ENCODE results near the gene WIPI1.
"Not testable (repeated sequence)": the region's sequence is repeated elsewhere in the genome, so short reads cannot be mapped to it uniquely, and the experiment has no call there.

The WIPI1 gene

DNA sequence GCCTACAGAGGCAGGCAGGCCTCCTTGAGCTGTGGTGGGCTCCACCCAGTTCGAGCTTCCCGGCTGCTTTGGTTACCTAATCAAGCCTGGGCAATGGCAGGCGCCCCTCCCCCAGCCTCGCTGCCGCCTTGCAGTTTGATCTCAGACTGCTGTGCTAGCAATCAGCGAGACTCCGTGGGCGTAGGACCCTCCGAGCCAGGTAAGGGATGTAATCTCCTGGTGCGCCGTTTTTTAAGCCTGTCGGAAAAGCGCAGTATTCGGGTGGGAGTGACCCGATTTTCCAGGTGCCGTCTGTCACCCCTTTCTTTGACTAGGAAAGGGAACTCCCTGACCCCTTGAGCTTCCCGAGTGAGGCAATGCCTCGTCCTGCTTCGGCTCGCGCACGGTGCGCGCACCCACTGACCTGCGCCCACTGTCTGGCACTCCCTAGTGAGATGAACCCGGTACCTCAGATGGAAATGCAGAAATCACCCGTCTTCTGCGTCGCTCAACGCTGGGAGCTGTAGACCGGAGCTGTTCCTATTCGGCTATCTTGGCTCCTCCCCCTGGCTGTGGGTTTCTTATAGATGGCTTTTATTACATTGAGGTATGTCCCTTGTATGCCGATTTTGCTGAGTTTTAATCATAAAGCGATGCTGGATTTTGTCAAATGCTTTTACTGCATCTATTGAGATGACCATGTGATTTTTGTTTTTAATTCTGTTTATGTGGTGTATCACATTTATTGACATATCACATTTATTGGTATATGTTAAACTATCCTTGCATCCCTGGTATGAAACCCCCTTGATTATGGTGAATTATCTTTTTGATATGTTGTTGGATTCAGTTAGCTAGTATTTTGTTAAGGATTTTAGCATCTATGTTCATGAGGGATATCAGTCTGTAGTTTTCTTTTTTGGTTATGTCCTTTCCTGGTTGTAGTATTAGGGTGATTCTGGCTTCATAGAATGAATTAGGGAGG is 43.4 kb downstream of the WIPI1 start:
- not testable (repeated sequence) for DNase-seq (ENCODE audit: low read depth)

DNA sequence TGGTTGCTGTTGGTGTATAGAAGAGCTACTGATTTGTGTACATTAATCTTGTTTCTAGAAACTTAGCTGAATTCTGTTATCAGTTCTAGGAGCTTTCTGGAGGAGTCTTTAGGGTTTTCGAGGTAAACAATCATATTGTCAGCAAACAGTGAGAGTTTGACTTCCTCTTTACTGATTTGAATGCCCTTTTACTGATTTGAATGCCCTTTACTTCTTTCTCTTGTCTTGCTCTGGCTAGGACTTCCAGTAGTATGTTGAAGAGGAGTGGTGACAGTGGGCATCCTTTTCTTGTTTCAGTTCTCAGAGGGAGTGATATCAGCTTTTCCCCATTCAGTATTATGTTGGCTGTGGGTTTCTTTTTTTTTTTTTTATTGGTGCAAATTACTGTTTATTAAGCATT is 49.6 kb downstream of the WIPI1 start:
- not testable (repeated sequence) for DNase-seq (ENCODE audit: low read depth)

DNA sequence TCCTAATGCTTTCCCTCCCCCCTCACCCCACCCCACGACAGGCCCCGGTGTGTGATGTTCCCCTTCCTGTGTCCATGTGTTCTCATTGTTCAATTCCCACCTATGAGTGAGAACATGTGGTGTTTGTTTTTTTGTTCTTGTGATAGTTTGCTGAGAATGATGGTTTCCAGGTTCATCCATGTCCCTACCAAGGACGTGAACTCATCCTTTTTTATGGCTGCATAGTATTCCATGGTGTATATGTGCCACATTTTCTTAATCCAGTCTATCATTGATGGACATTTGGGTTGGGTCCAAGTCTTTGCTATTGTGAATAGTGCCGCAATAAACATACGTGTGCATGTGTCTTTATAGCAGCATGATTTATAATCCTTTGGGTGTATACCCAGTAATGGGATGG is 53.5 kb downstream of the WIPI1 start:
- DNase-seq (ENCODE audit: low read depth): not testable (repeated sequence)

DNA sequence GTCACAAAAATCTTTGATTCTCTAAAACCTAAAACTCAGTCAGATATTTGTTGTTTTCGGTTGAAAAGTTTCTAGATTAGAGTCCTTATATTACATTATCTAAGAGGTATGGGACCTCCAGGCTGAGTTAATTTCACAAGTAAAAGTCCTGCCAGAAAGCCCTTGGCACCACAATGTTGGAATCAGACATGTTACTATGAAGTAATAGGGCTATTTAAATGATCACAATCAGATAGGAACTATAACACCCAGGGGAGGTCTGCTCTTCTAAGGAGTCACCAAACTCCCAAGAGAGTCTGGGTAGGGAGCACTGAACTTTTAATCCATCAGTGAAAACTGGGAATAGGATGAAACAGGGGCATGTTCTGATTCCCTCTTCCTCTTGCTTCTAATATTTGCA is 54.2 kb downstream of the WIPI1 start:
- no peak for DNase-seq (ENCODE audit: low read depth)

DNA sequence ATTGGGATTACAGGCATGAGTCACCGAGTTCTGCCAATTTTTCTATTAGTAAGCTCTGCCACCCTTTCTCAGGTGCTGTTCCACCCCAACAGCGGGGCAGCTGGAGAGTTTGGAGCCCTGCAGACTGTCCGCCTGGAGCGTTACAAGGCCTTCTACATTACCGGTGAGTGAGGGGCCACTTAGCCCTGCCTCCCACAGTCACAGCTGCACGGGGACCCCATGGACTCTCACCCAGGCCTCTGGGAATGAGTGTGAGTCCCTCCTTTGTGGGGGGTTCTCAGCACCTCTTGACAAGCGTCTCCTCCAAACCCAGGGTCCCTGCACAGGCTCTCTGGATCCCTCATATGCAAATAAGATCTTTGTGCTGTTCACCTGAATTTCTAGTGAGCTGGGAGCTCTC is 56.0 kb downstream of the WIPI1 start:
- no peak for DNase-seq (ENCODE audit: low read depth)

DNA sequence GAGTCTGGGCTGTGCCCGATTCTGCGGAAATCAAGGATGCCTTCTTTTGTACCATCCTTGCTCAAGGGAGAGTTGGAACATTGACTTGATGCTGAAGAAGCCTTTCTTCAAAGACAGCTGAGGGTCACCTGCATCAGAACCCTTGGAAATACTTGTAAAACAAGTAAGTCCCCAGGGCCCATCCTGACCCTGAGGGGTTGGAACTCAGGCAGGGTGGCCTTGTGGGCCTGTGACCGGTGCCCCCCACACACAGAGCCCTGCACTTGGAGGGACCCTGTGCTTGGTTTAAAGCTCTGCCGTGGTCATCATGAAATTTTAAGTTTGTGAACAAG is 56.9 kb downstream of the WIPI1 start:
- no peak for DNase-seq (ENCODE audit: low read depth)

DNA sequence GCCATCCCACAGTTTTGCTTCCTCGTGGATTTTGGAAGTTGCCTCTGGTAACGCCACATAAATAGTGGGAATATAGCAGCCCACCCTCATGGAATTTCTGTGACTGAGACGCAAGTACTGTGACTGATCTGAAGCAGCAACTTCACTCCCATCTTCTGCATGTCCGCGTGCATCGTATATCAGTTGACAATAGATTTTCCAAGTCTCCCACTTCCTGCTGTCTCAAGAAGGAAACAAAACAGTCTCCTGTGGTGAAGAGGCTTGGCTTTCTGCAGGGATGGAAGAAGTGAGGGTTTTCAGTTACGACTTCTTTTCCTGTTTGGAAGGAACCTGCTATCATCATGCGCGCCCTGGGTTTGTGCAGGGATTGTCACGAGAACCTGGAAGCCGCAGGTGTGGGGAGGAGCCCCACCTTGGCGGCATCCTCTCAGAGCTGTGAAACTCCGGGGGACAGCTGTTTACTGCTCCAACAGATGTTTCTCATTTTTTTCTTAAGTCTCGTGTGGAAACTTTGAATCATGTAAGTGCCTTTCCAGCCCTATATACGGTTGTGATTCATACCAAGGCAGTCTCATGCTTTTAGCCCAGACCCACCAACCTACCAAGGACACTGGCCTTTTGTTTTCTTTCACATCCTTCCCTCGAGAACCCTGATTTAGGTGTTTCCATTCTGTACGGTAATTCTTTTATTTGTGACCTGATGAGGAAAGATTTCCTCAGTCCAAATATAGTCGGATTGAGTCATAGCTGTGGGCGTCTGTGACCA is 57.5 kb downstream of the WIPI1 start:
- no peak for DNase-seq (ENCODE audit: low read depth)

DNA sequence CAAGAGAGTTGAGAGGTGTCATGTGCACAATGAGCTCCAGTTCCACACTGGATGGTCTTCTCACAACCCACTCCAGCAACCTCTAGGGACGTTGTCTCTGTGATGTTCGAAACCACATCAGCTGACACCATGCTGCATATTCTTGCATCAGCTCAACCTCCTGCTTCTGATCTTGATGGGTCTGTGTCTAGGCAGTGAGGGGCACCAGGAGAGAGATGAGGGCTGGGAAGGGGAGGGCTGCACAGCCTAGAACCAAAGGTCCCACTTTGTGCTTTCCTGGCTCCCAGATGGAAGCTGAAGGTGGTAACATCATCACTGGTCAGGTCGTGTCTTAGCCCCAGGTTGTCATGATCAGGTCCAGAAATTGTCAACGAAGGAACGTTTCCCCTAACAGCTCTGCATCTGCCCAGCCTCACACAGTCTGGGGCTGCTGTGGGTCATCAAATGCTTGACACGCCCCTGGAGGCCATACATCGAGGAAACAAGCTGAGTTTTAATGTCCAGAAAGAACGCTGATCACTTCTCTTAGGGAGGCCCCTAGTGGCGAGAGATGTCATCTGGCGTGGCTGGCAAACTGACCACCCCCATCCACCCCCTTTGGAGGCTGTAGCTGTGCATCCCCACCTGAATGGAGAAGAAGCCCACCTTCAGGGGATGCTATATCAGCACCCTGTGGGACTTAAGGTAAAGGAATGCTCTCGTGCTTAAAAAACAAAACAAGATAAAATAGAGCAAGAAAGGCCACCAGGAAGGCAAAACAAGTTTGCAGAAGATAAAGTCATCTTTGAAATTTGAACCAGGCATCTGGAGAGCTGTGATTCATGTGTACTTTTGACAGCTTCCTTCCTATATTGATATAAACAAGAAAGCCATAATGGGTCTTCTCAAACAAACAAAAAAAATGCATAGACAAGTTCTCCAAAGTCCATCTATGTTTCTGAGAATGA is 58.3 kb downstream of the WIPI1 start:
- no peak for DNase-seq (ENCODE audit: low read depth)

DNA sequence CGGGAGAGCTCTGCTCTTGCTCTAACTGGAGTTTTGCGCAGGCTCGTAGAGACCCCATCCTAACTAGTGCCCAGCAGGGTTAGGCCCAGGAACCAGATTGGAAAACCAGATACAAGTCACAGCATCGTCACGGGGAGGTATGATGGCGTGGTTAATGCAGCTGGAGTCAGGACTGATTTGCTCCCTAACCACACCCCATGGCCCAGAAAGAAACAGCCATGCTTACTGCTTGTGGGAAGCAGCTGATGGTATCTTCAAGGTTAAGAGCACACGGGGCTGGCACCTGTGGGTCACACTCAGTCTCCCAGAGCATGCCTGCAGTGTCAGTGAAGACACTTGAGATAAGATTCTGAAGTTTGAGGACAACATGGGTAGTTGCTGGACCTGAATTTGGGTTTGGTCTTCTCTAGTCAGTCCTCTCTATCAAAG is 60.2 kb downstream of the WIPI1 start:
- DNase-seq (ENCODE audit: low read depth): no peak

DNA sequence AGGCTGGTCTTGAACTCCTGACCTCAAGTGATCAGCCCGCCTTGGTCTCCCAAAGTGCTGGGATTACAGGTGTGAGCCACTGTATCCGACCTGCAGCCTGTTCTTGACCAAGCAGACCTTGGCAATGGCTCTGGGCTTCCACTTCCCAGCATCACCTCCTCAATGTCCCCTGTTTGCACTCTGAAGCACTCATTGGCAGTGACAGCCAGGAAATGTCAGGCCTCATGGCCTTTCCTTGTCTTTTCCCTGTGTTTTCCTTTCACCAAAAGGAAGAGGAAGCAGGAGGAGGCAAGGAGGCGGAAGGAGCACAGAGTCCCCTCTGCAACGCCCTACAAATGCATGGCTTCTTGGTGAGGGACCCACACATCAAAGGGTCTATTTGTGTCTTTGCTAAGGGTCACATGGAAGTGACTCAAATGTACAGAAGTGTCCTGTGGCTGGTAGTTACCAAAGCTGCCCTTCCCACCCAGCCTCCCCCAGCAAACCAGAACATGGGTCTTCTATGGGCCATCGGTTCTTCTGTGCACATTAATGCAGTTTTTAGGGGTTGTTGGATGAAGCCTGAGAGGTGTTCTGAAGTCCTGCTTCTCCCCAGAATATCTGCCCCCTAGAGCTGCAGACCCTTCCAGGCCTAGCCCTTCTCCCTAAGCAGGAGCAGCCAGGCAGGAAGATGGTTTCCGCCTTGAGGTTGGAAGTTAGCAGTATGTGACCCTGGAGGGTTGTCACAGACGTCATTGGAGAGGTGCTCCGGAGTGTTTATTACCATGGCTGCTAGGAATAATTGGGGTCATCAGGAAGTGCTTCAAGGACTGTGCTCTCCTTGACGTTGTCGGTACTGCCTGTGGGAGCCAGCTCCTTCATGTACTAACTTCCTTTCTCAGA is 60.8 kb downstream of the WIPI1 start:
- no peak for DNase-seq (ENCODE audit: low read depth)

DNA sequence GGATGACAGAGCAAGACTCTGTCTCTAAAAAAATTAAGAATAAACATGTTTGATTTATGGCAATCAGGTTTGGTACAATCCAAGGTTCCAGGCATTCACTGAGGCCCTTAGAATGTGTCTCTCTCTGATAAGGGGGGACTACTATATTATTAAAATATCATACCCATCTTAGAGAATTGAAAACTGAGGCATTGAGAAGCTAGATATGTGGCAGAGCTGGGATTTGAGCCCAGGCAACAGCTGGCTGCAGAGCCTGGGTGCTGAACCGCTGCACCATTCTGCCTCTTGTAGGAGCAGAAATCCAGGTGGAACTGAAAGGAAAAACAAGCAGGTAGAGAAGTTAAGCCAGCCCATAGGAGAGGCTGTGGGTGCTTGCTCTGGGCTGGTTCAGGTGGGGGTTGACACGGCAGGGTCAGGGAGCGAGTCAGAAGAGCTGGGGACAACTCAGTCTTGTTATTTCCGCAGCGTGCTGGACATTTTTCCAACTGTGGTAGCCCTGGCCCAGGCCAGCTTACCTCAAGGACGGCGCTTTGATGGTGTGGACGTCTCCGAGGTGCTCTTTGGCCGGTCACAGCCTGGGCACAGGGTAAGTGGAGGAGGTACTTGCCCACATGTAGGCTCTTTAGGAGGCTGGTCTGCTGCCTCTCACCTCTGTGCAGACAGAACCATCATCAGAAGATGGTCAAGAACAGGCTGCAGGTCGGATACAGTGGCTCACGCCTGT is 62.5 kb downstream of the WIPI1 start:
- no peak for DNase-seq (ENCODE audit: low read depth)

DNA sequence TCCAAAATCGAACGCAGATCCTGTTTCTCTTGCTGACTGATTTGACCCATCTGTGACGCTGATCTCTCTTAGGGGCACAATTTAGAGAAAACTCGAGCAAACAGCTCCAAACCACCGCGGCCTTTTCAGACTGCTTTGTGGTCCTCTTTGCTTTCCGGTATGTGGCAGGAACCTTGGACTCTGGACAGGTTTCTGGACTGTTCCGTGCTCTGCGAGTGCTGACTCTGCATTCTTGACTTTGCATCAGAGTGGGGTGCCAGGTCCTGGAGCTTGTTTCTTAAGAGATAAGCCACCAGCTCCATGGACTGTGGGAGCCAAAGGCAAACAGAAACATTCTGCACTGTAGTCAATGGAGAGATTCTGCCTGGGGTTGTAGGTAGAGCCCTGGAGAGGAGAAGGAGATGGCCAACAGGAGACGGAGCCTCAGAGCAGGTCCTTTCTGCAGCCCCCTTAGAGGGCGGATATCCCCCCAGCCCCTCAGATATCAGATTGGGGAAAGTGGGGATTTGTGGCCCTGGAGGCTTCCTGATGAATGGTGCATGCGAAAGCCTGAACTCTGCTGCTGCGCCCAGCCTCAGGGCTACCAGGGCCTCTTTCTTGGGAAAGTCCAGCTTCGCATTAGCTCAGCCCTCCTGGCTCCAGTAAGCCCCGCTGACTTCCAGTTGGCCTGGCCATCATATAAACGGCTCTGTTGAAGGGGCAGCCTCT is 65.6 kb downstream of the WIPI1 start:
- no peak for DNase-seq (ENCODE audit: low read depth)

DNA sequence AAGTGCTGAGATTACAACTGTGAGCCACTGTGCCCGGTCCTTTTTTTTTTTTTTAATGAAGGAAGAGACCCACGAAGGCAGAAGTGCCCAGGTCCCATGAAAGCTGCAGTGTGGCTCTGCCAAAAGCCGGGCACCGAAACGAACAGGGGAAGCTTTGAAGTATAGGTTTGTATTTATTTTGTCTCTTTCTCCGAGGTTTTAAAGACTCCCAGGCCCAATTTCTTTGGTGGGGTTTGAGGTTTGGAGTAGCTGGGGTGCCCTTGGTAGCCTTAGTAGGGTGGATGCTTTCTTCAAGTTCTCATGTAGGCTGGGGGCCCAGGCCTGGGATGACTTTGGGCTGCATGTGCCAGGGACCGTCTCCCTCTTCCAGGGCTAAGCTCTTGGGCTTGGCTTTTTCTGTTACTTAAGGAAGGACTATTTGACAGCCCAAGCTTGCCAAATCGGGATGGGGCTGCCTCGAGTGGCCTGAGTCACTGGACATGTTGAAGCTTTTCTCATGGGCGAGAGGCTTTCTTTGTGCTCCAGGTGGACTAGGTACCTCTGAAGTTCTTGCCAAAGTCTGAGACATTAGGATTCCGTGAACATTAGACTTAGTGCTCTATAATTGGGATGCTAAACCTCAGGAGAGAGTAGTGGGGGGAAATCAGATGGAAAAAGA is 66.3 kb downstream of the WIPI1 start:
- no peak for DNase-seq (ENCODE audit: low read depth)

DNA sequence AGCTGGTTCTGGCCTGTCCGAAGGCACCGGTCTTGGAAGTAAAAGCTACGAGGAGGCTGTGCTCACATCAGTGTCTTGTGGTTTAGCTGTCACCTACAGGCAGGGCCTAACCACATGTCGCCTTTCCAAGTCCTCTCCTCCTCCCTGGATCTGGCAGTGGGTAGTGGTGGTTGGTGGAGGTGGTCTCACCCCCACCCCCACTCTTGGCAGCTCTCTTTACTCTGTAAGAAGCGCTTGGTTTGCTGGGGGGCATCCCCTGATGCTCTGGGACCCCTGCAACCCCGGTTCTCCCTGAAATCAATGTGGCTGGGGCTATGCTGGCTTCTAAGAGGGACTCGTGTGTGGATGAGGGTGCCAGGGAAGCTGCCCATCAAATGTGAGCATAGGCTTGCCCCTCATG is 68.3 kb downstream of the WIPI1 start:
- DNase-seq (ENCODE audit: low read depth): no peak

DNA sequence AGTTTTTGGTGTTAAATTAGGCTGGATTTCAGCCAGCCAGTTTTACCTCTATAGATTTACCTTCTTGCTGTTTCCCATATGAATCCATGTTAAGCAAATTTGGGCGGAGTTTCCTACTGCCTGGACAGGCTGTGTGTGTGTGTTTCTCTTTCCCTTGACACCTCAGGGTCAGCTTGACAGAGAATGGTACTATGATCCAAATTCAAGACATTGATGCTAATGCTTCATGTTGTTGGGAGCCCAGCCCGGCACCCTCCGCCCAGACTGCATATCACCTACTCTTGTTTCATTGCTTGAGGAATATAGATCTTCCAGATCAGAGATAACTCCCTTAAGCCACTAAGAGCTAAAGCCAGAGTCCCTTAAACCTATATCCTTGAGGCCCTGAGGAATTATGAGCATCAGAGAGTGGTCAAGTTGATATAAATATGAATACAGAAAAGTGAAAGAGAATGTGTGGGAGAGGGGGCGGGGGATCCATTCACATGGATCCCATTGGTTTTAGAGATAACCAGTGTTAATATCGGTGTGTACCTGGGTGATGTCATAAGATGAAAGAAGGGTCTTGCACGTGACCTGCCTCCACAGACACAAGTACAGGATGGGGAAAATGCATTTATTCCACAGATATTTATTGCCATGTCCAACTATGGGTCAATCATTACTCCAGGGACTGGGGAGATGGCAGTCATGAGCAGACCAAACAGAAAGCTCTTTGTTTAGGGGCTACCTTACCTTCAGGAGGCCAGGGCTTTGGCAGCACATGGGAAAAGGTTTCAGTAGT is 69.7 kb downstream of the WIPI1 start:
- DNase-seq (ENCODE audit: low read depth): no peak

DNA sequence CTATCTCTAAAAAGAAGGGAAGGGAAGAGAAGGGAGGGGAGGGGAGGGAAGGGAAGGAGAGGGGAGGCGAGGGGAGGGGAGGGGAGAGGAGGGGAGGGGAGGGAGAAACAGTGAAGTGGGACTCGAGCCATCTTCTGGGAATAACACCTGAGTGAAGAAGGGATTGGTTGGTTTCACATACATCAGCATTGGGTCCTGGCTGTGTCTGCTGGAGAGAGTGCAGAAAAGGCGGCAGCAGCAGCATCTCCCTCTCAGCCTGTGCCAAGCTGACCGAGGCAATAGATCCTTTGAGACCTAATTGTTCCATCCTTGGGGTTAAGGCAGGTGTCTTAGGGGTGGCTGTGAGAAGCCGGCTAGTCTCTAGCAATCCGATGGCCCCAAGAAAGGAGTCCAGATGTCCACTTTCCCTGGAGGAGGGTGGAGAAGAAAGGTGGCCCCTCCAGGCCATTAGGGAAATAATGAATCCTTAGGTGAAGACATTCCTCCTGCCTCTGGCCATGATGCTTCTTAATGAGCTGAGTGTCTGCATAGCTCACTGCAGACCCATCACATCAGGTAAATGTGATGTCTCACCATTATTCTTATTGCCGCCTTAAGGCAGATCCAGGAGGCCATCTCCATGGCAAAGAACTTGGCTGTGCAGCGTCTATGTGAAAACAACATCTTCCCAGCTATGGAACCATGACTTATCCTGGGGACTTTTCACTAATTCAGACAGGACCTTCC is 71.6 kb downstream of the WIPI1 start:
- DNase-seq (ENCODE audit: low read depth): no peak

DNA sequence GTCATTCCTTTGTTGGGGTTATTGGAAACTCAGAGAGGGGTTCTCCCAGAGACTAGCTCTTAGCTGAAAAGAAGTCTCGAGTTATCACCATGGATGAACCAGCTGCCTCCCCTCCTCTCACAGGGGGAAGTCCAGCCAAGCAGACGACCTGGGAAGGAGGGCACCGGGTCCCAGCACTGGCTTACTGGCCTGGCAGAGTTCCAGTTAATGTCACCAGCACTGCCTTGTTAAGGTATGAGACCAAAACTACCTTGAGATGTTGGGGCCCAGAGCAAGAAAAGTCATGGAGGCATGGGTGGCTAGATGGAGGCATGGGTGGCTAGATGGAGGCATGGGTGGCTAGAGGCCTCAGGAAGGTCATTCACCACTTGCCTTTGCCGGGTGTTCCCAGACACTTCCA is 72.4 kb downstream of the WIPI1 start:
- DNase-seq (ENCODE audit: low read depth): no peak

DNA sequence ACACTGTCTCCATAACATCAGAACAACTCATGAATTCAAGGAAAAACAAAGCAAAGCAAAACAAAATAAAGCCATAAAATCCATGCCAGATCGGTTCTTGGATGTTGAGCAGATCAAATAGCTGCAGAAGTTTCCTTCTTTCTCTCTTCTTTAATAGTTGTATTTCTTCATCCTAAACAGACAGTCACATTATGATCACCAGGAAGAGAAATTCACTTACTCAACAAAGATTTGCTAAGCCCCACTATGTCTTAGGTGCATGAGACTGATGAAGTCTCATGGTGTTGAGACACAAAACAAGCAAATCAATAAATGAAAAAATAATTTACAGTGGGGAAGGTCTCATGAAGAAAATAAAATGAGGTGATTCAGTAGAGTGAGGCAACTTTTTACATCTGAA is 72.8 kb downstream of the WIPI1 start:
- no peak for DNase-seq (ENCODE audit: low read depth)

Data from non-pigmented ciliary epithelial cell (primary cell).